ENCODE data around the gene DCST2.

DNA sequence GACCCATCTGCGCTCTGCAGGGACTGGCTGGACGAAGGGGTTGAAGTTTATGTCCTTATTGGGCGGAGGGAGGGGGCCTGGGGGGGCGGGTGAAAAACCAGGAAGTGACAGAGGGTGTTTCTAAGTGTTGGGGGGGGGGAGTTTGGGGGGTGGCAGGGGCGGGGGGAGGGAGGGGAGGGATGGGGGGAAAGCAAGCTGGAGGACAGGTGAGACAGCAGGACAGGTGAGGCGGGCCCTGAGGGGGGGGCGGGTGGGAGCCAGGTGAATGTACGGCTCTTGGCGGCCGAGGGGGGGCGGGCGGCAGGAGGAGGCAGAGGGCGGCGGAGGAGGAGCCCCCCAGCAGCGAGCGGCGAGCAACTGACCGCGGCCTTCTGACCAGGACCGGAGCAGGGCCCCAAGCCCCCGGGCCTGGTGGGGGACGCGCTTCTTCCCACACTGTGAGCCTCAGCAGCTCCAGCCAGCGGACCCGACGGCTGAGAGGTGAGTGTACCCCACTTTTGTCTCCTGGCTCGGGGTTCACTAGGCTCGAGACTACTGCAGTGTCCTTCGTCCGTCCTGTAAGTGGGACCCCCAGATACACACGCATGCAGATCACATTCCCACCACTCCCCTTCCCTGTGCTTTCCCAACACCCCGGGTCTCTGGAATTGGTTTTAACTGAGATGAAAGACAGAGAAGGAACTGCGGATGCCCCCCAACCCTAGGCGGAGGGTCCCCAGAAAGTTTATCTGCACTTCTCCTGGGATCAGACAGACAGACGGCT, 30.9 kb downstream of the DCST2 start, which contains the start of gene ZBTB7B:
- no peak for TF ChIP-seq POLR2A (IDR thresholded peaks at IDR 0.05)
- TF ChIP-seq, protein P1, sequence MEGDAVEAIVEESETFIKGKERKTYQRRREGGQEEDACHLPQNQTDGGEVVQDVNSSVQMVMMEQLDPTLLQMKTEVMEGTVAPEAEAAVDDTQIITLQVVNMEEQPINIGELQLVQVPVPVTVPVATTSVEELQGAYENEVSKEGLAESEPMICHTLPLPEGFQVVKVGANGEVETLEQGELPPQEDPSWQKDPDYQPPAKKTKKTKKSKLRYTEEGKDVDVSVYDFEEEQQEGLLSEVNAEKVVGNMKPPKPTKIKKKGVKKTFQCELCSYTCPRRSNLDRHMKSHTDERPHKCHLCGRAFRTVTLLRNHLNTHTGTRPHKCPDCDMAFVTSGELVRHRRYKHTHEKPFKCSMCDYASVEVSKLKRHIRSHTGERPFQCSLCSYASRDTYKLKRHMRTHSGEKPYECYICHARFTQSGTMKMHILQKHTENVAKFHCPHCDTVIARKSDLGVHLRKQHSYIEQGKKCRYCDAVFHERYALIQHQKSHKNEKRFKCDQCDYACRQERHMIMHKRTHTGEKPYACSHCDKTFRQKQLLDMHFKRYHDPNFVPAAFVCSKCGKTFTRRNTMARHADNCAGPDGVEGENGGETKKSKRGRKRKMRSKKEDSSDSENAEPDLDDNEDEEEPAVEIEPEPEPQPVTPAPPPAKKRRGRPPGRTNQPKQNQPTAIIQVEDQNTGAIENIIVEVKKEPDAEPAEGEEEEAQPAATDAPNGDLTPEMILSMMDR (IDR thresholded peaks at IDR 0.05), result peak in 2 of 6 experiments; percentile 5 to 23
